Esophagus squamous epithelium (tissue), 4 donors: Measurements from ENCODE around the gene KLK14.

Experiments used
- POLR2A ChIP-seq, 4 donors: fragments of 450-650 bp; IDR thresholded peaks; one replicate each; pipeline ENCODE4 v1.6.1; 2017; ENCODE audit warnings: antibody characterized with exemption in 4 of 4, mild to moderate bottlenecking in 4 of 4, moderate library complexity in 3 of 4
- TF ChIP-seq, protein P1 (sequence below), 6 experiments: fragments of 450-650 bp in 4 of 6; fragments of 200-600 bp in 2 of 6; sonication (generic) in 2 of 6; IDR thresholded peaks; one replicate each; pipeline ENCODE4 v1.5.1; 2016 to 2019; ENCODE audit warnings: antibody characterized with exemption in 6 of 6, mild to moderate bottlenecking in 4 of 6, moderate library complexity in 4 of 6

DNA sequence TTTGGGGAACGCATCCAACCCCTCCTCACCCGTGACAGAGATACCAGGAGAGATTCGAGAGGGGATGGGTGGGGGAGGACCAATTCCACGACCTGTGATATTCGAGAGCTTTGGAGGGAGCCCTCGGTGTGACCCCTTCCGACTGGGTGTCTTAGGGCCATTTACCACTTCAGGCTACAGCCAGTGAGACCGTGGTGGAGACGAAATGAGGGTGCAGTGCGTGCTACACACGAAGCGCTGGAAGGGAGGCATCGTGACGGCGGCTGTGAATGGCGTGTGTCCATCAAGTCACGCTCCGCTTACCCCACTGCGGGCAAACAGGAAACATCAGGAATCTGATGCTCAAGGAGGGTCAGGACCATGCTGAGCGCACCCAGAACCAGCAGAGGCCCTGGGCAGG is 15.1 kb upstream of the KLK14 start:
- TF ChIP-seq, protein P1, sequence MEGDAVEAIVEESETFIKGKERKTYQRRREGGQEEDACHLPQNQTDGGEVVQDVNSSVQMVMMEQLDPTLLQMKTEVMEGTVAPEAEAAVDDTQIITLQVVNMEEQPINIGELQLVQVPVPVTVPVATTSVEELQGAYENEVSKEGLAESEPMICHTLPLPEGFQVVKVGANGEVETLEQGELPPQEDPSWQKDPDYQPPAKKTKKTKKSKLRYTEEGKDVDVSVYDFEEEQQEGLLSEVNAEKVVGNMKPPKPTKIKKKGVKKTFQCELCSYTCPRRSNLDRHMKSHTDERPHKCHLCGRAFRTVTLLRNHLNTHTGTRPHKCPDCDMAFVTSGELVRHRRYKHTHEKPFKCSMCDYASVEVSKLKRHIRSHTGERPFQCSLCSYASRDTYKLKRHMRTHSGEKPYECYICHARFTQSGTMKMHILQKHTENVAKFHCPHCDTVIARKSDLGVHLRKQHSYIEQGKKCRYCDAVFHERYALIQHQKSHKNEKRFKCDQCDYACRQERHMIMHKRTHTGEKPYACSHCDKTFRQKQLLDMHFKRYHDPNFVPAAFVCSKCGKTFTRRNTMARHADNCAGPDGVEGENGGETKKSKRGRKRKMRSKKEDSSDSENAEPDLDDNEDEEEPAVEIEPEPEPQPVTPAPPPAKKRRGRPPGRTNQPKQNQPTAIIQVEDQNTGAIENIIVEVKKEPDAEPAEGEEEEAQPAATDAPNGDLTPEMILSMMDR (IDR thresholded peaks at IDR 0.05) = no peak
- TF ChIP-seq POLR2A (IDR thresholded peaks at IDR 0.05) = no peak
